ENCODE results near the gene TRAK1. TPM values are rescaled to one million over a fixed set of nuclear protein-coding genes. Genes with fewer than 3 reads are reported as not detected.

TRAK1 gene
- total and polyA plus RNA-seq, 2 experiments from 2014 or later: 19.0 to 28.8 TPM

GRCh38 chr3:42165211-42165610 is 74.1 kb downstream of the TRAK1 start:
- peak overlapping the region; percentile 71 for H3K27ac ChIP-seq
- H3K9me3 ChIP-seq (ENCODE audit: low read depth): no peaks in the 10 kb centered on the region
- H3K79me2 ChIP-seq: peaks cover 91% of the 10 kb centered on the region
- no peaks in the 10 kb centered on the region for H4K20me1 ChIP-seq (ENCODE audit: insufficient read depth, poor library complexity, severe bottlenecking)
- no peak for DNase-seq (ENCODE audit: low spot score)
- no peaks in the 10 kb centered on the region for H3K9me2 ChIP-seq (replicated peaks; ENCODE audit: insufficient read depth)
- 87% methylated on average over 4 of the region's 4 CpGs for WGBS (ENCODE audit: low lambda C conversion rate, missing lambda C conversion rate)
- H3K36me3 ChIP-seq (replicated peaks; ENCODE audit: insufficient read depth, low read depth): no peaks in the 10 kb centered on the region
- no peak overlapping the region for H2AFZ ChIP-seq
- no peaks in the 10 kb centered on the region for H3K27me3 ChIP-seq
- TF ChIP-seq EZH2 (IDR thresholded peaks at IDR 0.05; ENCODE audit: borderline replicate concordance): no peak
- no peak for TF ChIP-seq EZH2phosphoT487 (IDR thresholded peaks at IDR 0.05; ENCODE audit: low read depth, severe bottlenecking, unreplicated experiment)
- no peak for TF ChIP-seq CTCF (IDR thresholded peaks at IDR 0.05; ENCODE audit: poor library complexity)
- peaks cover 24% of the 10 kb centered on the region for H3K4me1 ChIP-seq (ENCODE audit: insufficient read depth)
- no peak overlapping the region for H3K4me2 ChIP-seq
- H3K4me3 ChIP-seq: no peak overlapping the region

GRCh38 chr3:42166214-42166613 is 75.1 kb downstream of the TRAK1 start:
- no peaks in the 10 kb centered on the region for H4K20me1 ChIP-seq (ENCODE audit: insufficient read depth, poor library complexity, severe bottlenecking)
- H3K9me2 ChIP-seq (replicated peaks; ENCODE audit: insufficient read depth): no peaks in the 10 kb centered on the region
- H2AFZ ChIP-seq: no peak overlapping the region
- no peaks in the 10 kb centered on the region for H3K9me3 ChIP-seq (ENCODE audit: low read depth)
- no peak overlapping the region for H3K27ac ChIP-seq
- no peaks in the 10 kb centered on the region for H3K36me3 ChIP-seq (replicated peaks; ENCODE audit: insufficient read depth, low read depth)
- H3K4me1 ChIP-seq (ENCODE audit: insufficient read depth): peaks cover 24% of the 10 kb centered on the region
- H3K4me2 ChIP-seq: no peak overlapping the region
- H3K79me2 ChIP-seq: peaks cover 87% of the 10 kb centered on the region
- DNase-seq (ENCODE audit: low spot score): no peak
- H3K4me3 ChIP-seq: no peak overlapping the region
- WGBS (ENCODE audit: low lambda C conversion rate, missing lambda C conversion rate): 91% methylated on average over 3 of the region's 3 CpGs
- TF ChIP-seq EZH2phosphoT487 (IDR thresholded peaks at IDR 0.05; ENCODE audit: low read depth, severe bottlenecking, unreplicated experiment): no peak
- no peak for TF ChIP-seq CTCF (IDR thresholded peaks at IDR 0.05; ENCODE audit: poor library complexity)
- no peaks in the 10 kb centered on the region for H3K27me3 ChIP-seq

- Histone ChIP-seq H3K4me1 (ENCODE audit: insufficient read depth) (peaks cover 21% of the 10 kb centered on the region), H3K79me2 (peaks cover 87% of the 10 kb centered on the region), H3K27me3 (no peaks in the 10 kb centered on the region), H3K9me2 (replicated peaks; ENCODE audit: insufficient read depth) (no peaks in the 10 kb centered on the region), H3K4me3 (no peak overlapping the region), H2AFZ (no peak overlapping the region), H3K9me3 (ENCODE audit: low read depth) (no peaks in the 10 kb centered on the region), H3K4me2 (no peak overlapping the region), H4K20me1 (ENCODE audit: insufficient read depth, poor library complexity, severe bottlenecking) (no peaks in the 10 kb centered on the region), H3K36me3 (replicated peaks; ENCODE audit: insufficient read depth, low read depth) (no peaks in the 10 kb centered on the region), H3K27ac (no peak overlapping the region)
- no peak for DNase-seq (ENCODE audit: low spot score)
- 97% methylated on average over 11 of the region's 11 CpGs for WGBS (ENCODE audit: low lambda C conversion rate, missing lambda C conversion rate)
- TF ChIP-seq CTCF (IDR thresholded peaks at IDR 0.05; ENCODE audit: poor library complexity) (no peak), EZH2 (IDR thresholded peaks at IDR 0.05; ENCODE audit: borderline replicate concordance) (no peak), EZH2phosphoT487 (IDR thresholded peaks at IDR 0.05; ENCODE audit: low read depth, severe bottlenecking, unreplicated experiment) (no peak)
Measured at GRCh38 chr3:42166662-42167300, 75.6 kb downstream of the TRAK1 start.
